Fibroblast of skin of left biceps (primary cell): ENCODE results near the gene SNRNP27.

Experiments used
- DNase-seq, 2 experiments: peaks; one replicate each; pipeline ENCODE4 v3.0.0-alpha.2; 2013; ENCODE audit warnings: low read depth in 2 of 2

Gene SNRNP27

DNA sequence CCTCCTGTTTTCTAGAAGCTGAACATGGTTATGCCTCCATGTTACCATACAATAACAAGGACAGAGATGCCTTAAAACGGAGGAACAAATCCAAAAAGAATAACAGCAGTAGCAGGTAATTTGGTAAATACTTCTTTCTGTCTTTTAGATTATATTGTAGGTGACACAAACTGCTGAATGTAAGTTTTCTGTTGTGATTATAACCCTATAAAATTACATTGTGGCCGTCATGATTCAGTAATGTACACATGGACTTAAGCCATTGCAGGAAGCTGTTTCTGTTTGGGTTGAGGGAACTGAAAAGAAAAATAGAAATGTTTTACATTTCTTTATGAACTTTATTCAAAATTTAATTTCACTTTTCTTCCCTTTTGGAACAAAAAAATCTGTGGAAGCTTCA is 22.4 kb downstream of the SNRNP27 start:
- no peak for DNase-seq

GRCh38 chr2:69917852-69918251 is 24.1 kb downstream of the SNRNP27 start:
- DNase-seq: peak; percentile 34 to 42

DNA sequence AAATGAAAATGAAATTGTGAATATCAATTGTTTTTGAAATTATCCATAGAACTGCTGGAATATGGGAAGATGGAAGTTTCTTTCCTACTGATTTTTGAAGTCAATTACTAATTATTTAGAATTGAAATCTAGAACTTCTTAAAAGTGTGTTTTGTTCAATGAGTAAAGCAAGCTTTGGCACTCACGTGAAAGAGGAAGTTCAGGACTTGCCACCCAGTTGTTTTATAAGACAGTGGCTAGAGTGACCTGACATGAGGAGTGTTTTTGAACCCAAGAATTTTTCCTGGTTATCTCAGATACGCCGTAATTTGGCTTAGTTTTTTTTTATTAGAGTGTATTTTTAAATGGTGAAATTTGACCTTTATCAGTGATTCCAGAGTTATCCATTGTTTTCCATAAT is 24.6 kb downstream of the SNRNP27 start:
- DNase-seq: no peak

GRCh38 chr2:69923116-69923515 is 29.4 kb downstream of the SNRNP27 start:
- no peak for DNase-seq

- no peak for DNase-seq
Observed at GRCh38 chr2:69926849-69927515, 33.2 kb downstream of the SNRNP27 start.

GRCh38 chr2:69931832-69932595 is 38.3 kb downstream of the SNRNP27 start:
- DNase-seq: no peak

DNA sequence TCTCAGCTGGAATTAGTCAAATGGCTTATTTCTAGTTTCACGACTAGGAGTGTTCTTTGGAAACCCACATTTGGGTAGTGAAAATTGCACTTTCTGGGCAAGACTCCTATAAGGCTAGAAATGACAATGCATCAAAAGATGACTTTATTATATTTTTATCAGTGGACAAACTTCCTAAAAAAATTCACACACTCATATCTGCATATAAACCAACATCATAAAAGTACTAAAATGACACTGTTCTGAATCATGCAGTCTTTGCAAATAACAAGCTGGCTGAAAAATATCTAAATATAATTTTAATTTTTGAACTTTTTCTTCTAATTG is 38.8 kb downstream of the SNRNP27 start:
- DNase-seq: no peak

- no peak for DNase-seq
Observed at GRCh38 chr2:69933254-69933828, 39.6 kb downstream of the SNRNP27 start.

DNA sequence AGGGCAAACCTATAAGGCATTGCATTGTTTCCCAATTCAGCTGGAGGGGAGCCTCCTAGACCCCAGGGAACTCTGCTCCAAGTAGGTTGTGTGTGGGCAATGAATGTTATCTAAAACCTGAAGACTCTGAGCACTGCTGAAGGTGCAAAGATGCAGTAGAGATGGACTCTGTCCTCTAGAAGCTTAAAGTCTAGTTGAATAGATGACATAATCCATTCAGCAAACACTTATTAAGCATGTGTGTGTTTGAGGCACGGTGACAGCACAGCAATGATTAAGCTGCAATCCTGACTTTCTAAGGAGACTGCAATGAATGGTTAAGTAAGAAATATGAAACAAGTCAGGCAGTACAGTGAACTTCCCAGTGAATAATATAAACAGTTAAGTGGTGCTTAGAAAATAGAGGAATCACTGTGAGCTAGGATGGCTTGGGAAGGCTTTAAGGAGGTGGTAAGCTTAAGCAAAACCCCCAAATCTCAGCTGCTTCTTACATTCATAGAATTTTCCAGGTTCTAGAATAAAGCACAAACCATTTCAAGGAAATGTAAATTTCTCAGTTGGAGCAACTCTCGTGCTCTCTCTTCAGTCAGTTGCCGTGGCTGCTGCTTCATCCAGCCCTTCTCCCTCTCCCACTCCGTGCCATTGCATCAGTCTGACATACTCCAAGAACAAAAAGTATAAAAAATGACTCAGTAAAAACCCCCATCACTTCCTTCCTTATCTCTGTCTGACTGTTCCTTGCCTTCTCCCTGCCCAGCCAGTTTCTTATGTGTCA is 40.3 kb downstream of the SNRNP27 start:
- DNase-seq: peak; percentile 51 to 54

GRCh38 chr2:69934614-69934908 is 40.8 kb downstream of the SNRNP27 start:
- no peak for DNase-seq

- DNase-seq: no peak
Observed at GRCh38 chr2:69935011-69935410, 41.3 kb downstream of the SNRNP27 start.

DNA sequence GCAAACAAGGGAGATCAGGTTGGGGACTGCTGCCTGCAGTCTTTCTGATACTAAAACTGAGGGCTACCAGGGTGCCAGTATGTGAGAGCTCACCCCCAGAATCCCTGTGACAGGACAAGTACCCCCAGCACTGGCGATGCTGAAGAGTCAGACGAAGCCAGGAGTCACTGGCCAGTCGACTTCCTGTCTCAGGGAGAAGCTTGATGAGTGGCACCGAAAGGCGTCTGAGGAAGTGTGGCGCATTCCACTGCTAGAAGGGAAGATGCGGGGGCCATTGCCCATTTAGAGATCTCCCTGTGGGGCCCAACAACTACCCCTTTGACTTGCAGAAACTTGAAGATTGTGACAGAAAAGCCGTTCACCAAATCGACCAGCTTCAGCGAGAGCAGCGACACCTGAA is 43.1 kb downstream of the SNRNP27 start:
- DNase-seq: no peak

DNA sequence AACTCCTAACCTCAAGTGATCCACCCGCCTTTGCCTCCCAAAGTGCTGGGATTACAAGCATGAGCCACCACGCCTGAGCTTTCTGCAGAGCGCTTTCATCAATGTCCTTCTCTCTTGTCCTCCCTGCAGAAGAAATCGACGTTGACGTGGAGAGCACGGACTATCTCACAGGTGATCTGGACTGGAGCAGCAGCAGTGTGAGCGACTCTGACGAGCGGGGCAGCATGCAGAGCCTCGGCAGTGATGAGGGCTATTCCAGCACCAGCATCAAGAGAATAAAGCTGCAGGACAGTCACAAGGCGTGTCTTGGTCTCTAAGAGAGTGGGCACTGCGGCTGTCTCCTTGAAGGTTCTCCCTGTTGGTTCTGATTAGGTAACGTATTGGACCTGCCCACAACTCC is 44.2 kb downstream of the SNRNP27 start:
- no peak for DNase-seq

- no peak for DNase-seq
Observed at GRCh38 chr2:69939722-69940121, 46.0 kb downstream of the SNRNP27 start.

DNA sequence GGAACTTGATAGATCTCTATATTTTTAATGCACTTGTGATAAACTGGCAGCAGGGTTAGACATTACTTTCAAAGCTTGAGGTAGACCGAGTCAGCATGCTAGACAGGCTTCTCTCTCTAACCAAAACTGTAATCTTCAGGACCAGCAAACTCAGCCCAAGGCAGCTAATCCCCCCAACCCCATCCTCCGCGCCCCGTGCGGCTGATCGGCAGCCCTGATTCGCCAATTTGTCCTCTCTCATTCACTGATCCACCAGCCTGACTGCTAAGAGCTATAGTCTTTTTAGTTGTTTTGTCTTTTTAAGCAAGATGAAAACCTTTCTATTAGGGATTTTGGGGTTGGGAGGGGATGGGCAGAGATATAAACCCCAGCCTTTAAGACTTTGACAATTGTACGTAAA is 46.9 kb downstream of the SNRNP27 start:
- DNase-seq: no peak

DNA sequence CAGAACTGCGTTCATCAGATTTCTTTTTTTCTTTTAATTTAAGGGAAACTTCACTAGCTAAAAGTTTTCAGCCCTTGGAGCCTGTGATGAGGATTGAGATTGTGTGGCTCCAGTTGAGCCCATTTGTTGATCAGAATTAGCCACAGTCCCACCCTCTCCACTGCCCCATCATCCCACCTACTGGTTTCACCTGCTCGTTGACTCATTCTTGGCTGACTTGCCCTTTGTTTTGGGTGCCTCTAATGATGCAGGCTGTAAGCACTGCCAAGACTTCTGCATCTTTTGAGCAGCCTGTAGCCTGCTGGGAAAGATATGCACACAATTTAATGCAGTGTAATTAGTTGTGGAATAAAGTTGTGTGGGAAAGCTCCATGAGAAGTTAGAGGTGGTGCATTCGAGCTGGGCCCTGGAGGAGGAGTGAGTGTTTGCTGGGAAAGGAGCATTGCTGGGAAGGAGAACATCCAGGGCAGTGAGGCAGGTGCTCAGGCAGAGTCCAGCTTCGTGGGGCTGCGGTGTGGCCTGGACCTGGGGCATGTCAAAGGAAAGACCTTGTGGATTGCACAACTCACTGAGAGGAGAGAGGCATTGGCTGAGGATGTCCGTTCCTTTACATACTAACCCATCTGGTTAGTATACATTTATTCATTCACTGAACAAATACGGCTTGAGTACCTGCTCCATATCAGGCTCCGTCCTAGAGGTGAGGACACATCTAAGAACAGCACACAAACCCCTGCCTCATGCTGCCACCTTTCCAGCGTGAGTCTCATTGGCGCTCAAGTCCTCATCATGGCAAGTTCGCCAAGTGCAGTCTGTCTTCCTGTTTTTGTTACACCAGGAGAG is 49.5 kb downstream of the SNRNP27 start:
- no peak for DNase-seq

- DNase-seq: no peak
Observed at GRCh38 chr2:69943843-69944525, 50.2 kb downstream of the SNRNP27 start.

GRCh38 chr2:69944756-69945155 is 51.0 kb downstream of the SNRNP27 start:
- DNase-seq: no peak

- DNase-seq: no peak
Observed at GRCh38 chr2:69945441-69945840, 51.7 kb downstream of the SNRNP27 start.

DNA sequence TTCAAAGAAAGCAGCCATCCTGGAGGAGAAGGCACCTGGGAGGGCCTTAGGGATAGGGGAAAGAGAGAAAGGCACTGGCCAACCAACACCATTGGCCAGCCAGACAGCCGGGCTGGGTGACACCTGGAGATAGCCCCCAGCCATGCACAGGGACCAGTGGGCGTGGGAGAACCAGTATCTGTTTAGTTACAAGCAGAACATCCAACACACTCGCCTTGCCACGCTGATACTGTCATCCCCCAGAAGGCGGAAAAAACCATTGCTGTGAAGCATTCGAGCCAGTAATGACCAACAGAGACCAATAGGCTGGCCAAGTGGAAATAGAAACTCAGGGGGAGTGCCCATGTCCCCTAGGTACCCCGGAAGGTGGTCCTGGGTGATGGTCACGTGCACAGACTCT is 52.2 kb downstream of the SNRNP27 start:
- DNase-seq: no peak
